IMR-90 (cell line): ENCODE measurements around the gene FTO.

Experiments used
- CHD1 ChIP-seq: IDR thresholded peaks from 2 replicates; pipeline ENCODE4 v1.6.1; 2012; ENCODE audit warnings: low read depth, low read length, improper control_type of control experiment
- FOS ChIP-seq: fragments of 150-350 bp; IDR thresholded peaks from 2 replicates; pipeline ENCODE4 v1.6.1; 2016; ENCODE audit warnings: low read depth, low read length
- MAFK ChIP-seq: IDR thresholded peaks from 2 replicates; pipeline ENCODE4 v1.6.1; 2012; ENCODE audit warnings: low read depth, low read length, improper control_type of control experiment
- MAZ ChIP-seq: IDR thresholded peaks from 2 replicates; pipeline ENCODE4 v1.6.1; 2012; ENCODE audit warnings: low read depth, mild to moderate bottlenecking, low read length, improper control_type of control experiment, moderate library complexity, borderline replicate concordance
- MXI1 ChIP-seq: IDR thresholded peaks from 2 replicates; pipeline ENCODE4 v1.6.1; 2012; ENCODE audit warnings: low read depth, mild to moderate bottlenecking, low read length, moderate library complexity, borderline replicate concordance
- POLR2A ChIP-seq: IDR thresholded peaks from 2 replicates; pipeline ENCODE4 v1.6.1; 2012; ENCODE audit warnings: mild to moderate bottlenecking, low read depth, low read length
- RAD21 ChIP-seq: IDR thresholded peaks from 2 replicates; pipeline ENCODE4 v1.6.1; 2012; ENCODE audit warnings: low read length, improper control_type of control experiment
- RFX5 ChIP-seq: IDR thresholded peaks from 2 replicates; pipeline ENCODE4 v1.8.0; 2012; ENCODE audit warnings: low read depth, mild to moderate bottlenecking, low read length, moderate library complexity
- USF2 ChIP-seq: fragments of 150-350 bp; IDR thresholded peaks from 2 replicates; pipeline ENCODE4 v1.6.1; 2017; ENCODE audit warnings: mild to moderate bottlenecking, antibody characterized with exemption, low read length, low read depth
- TF ChIP-seq, protein P1 (sequence below): conservative IDR thresholded peaks from 2 replicates; pipeline ENCODE4 v1.5.1; 2012; ENCODE audit warnings: mild to moderate bottlenecking, low read depth, low read length, improper control_type of control experiment

- TF ChIP-seq, protein P1, sequence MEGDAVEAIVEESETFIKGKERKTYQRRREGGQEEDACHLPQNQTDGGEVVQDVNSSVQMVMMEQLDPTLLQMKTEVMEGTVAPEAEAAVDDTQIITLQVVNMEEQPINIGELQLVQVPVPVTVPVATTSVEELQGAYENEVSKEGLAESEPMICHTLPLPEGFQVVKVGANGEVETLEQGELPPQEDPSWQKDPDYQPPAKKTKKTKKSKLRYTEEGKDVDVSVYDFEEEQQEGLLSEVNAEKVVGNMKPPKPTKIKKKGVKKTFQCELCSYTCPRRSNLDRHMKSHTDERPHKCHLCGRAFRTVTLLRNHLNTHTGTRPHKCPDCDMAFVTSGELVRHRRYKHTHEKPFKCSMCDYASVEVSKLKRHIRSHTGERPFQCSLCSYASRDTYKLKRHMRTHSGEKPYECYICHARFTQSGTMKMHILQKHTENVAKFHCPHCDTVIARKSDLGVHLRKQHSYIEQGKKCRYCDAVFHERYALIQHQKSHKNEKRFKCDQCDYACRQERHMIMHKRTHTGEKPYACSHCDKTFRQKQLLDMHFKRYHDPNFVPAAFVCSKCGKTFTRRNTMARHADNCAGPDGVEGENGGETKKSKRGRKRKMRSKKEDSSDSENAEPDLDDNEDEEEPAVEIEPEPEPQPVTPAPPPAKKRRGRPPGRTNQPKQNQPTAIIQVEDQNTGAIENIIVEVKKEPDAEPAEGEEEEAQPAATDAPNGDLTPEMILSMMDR: no peak
- TF ChIP-seq USF2: no peak
- no peak for TF ChIP-seq POLR2A
- no peak for TF ChIP-seq MAFK
- no peak for TF ChIP-seq RAD21
- TF ChIP-seq CHD1: no peak
- no peak for TF ChIP-seq RFX5
- TF ChIP-seq FOS: no peak
- TF ChIP-seq MAZ: no peak
- TF ChIP-seq MXI1: no peak
Observed at GRCh38 chr16:54015147-54015546, 311.2 kb downstream of the FTO start.
